ENCODE data around the gene PTPRN2.

Gene PTPRN2

DNA sequence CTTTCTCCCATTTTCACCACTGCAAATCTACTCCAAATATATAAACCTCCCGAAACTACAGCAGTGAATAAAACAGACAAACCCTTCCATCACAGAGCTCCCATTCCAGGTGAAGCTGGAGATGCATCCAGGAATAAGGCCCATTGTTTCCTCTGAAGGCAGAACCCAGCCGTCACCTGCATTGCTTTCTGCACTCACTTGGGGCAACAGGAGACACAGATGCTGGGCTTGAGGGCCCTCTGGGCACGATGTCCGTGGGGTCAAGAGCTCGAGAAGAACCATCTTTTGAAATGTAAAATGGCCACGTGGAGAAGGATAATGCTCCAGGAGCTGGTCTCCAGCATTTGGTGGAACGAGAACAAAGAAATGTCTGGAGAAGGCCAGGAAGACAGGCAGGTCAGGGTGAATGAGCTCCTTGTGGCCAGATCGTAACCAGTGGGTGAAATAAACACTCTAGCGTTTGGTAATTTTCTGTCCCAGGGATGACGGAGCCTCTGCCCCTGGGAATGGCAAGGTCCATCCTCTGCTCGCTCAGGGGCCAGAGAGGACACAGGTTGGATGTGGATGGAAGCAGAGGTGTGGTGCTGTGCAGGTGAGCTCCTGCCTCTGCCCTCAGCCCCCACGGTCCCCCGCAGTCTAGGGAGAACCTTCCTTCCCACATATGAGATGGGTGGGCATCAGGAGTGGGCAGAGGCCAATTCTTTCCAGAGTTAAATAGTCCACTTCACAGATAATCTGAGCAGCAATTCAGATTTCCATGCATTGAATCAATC, 694.7 kb downstream of the PTPRN2 start:
- H3K4me1 ChIP-seq (ENCODE audit: insufficient read depth, low read length), result no peaks in the 10 kb centered on the region
- H3K9ac ChIP-seq (ENCODE audit: low read depth, low read length), result no peak overlapping the region
- no peaks in the 10 kb centered on the region; the same call in 1 of the 2 replicates for H3K9me3 ChIP-seq (ENCODE audit: control insufficient read depth, insufficient read depth, low read length)
- no peaks in the 10 kb centered on the region for H3K36me3 ChIP-seq (ENCODE audit: insufficient read depth, low read length)

DNA sequence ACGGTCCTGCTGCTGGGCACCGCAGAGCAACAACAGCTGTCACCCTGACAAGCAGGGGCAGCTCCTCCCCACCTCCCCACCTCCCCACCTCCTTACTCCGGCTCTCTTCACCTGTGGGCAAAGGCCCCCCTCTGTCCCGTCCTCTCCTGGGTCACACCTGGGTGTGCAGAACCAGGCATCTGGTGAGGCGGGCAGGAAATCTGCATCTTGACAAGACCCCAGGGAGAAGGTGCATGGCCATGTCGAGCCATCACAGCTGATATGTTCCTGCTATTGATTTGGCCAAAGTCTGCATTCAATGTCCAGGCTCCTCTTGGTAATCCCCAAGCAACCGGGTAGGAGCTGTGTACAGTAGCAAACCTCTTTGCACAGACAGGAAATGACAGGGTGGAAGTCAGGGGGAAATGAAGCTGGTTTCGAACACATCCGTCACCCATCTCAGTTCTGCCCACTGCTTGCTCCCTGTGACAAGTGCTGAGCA, 696.7 kb downstream of the PTPRN2 start:
- Histone ChIP-seq H3K4me1 (ENCODE audit: insufficient read depth, low read length) (no peaks in the 10 kb centered on the region), H3K36me3 (ENCODE audit: insufficient read depth, low read length) (no peaks in the 10 kb centered on the region), H3K9me3 (ENCODE audit: control insufficient read depth, insufficient read depth, low read length) (no peaks in the 10 kb centered on the region; the same call in 1 of the 2 replicates), H3K9ac (ENCODE audit: low read depth, low read length) (no peak overlapping the region)

DNA sequence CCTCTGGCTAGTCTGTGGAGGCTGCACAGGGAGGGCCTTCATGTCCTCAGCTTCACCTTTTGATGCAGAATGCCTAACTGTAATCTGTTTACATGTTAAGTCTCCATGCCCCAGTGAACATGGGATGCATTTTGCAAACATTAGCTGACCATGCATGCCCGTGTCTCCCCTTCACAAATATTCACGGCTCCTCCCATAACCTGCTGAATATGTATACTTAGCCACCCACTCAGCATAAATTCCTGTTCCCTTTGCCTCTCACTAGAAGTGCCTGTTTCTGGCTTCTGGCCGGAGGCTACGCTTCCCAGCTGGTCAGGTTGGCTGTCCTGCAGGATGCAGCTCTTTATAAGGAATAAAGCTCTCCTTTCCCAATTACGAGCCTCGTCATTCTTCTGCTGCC, 698.1 kb downstream of the PTPRN2 start:
- Histone ChIP-seq H3K36me3 (ENCODE audit: insufficient read depth, low read length) (no peaks in the 10 kb centered on the region), H3K9me3 (ENCODE audit: control insufficient read depth, insufficient read depth, low read length) (no peaks in the 10 kb centered on the region; the same call in 1 of the 2 replicates), H3K4me1 (ENCODE audit: insufficient read depth, low read length) (no peaks in the 10 kb centered on the region), H3K9ac (ENCODE audit: low read depth, low read length) (no peak overlapping the region)

DNA sequence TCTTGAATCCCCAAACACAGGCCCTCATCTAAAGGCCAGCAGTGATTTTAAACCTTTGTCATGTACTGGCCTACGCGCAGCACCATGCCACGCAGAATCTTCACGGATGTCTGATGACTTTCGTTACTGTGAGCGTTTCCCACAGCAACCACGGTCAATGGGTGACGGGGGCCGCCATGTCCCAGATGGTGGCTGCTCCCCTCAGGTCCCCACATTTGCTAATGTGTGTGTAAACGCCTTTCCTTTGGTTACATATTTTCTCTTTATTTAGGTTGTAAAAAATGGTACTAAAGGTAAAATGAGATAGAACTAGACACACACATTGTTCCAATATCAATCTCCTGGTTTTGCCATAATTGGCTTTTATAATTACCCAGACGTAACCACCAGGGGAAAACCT, 699.0 kb downstream of the PTPRN2 start:
- no peak overlapping the region for H3K9ac ChIP-seq (ENCODE audit: low read depth, low read length)
- H3K4me1 ChIP-seq (ENCODE audit: insufficient read depth, low read length), result no peaks in the 10 kb centered on the region
- H3K36me3 ChIP-seq (ENCODE audit: insufficient read depth, low read length), result no peaks in the 10 kb centered on the region
- peaks cover 4% of the 10 kb centered on the region for H3K9me3 ChIP-seq (ENCODE audit: control insufficient read depth, insufficient read depth, low read length)

DNA sequence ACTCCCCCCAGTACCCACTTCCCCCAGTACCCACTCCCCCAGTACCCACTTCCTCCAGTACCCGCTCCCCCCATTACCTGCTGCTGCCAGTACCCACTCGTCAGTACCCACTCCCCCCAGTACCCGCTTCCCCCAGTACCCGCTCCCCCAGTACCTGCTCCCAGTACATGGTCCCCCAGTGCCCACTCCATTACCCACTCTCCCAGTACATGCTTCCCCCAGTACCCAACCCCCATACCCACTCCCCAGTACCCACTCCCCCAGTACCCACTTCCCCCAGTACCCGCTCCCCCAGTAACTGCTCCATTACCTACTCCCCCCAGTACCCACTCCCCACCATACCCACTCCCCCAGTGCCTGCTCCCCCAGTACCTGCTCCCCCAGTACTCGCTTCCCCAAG, 700.2 kb downstream of the PTPRN2 start:
- H3K36me3 ChIP-seq (ENCODE audit: insufficient read depth, low read length), result no peaks in the 10 kb centered on the region
- H3K9me3 ChIP-seq (ENCODE audit: control insufficient read depth, insufficient read depth, low read length), result peaks cover 8% of the 10 kb centered on the region

DNA sequence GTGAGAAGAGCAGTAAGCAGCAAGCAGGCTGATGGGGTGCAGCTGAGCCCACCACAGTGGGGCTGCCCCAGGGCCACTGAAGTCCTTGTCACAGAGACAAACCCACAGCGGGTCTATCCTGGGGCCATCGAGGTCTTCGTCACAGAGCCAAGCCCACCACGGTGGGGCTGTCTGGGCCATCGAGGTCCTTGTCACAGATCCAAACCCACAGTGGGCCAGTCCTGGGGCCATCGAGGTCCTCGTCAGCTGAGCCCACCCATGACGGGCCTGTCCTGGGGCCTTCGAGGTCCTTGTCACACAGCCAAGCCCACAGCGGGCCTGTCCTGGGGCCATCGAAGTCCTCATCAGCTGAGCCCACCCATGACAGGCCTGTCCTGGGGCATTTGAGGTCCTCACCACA, 700.9 kb downstream of the PTPRN2 start:
- H3K9ac ChIP-seq (ENCODE audit: low read depth, low read length), result no peak overlapping the region
- H3K9me3 ChIP-seq (ENCODE audit: control insufficient read depth, insufficient read depth, low read length), result peaks cover 8% of the 10 kb centered on the region
- H3K36me3 ChIP-seq (ENCODE audit: insufficient read depth, low read length), result no peaks in the 10 kb centered on the region
- H3K4me1 ChIP-seq (ENCODE audit: insufficient read depth, low read length), result no peaks in the 10 kb centered on the region

More for the DNA sequence above, 700.2 kb downstream of the PTPRN2 start:
- Histone ChIP-seq H3K9ac (ENCODE audit: low read depth, low read length) (no peak overlapping the region), H3K4me1 (ENCODE audit: insufficient read depth, low read length) (no peaks in the 10 kb centered on the region)

DNA sequence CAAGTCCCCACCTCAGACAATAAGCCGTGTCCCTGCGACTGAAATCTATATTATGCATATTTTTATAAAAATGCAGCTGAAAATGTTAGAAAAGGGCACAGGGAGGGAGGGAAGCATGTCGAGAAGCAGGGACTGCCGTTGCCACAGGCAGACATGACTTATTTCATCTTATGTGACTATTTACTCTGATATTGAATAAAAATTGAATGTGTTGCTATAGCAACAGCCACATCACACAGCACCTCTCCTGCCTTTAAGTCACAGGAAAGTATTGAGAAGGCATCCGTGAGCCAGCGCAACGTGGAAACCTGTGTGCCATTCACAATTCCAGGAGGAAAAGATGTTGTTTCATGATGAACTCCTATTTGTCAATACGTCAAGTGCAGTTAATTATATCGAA, 701.4 kb downstream of the PTPRN2 start:
- Histone ChIP-seq H3K4me1 (ENCODE audit: insufficient read depth, low read length) (no peaks in the 10 kb centered on the region), H3K36me3 (ENCODE audit: insufficient read depth, low read length) (no peaks in the 10 kb centered on the region), H3K9me3 (ENCODE audit: control insufficient read depth, insufficient read depth, low read length) (peaks cover 8% of the 10 kb centered on the region), H3K9ac (ENCODE audit: low read depth, low read length) (no peak overlapping the region)

DNA sequence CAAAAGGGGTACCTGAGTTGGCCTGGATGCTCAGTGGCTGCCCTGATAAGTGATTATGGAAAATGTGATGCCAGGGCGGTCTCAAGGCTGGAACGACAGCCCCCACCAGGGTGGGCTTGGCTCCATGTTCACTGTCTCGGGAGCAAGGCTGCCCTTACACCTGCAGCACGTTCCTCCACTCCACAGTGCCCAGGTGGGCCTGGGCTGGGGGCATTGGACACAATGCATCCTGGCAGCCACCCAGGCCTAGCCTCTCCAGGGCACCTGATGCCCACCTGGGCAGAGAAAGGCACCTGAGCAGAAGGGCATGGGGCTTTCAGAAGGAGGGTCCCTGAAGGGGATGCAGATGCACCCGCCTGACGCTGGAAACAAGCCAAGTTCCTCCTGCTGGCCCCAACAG, 702.5 kb downstream of the PTPRN2 start:
- H3K9ac ChIP-seq (ENCODE audit: low read depth, low read length), result no peak overlapping the region
- no peaks in the 10 kb centered on the region for H3K4me1 ChIP-seq (ENCODE audit: insufficient read depth, low read length)
- H3K36me3 ChIP-seq (ENCODE audit: insufficient read depth, low read length), result no peaks in the 10 kb centered on the region
- peaks cover 11% of the 10 kb centered on the region for H3K9me3 ChIP-seq (ENCODE audit: control insufficient read depth, insufficient read depth, low read length)

DNA sequence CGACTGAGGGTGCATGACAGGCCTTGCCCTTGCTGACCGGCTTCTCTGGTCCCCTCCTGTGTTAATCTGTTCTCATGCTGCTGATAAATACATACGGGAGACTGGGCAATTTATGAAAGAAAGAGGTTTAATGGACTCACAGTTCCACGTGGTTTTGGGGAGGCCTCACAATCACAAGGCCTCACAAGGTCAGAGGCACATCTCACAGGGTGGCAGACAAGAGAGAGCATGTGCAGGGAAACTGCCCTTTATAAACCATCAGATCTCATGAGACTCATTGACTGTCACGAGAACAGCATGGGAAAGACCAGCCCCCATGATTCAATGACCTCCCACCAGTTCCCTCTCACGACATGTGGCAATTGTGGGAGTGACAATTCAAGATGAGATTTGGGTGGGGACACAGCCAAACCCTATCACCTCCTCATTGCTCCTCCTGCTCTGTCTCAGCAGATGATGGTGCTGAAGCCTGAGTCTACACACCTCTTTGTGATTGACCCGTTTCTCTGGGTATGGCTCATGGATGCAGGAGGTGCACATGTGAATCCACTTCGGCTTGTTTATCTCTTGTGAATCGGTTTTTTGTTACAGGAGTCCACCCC, 703.1 kb downstream of the PTPRN2 start:
- no peaks in the 10 kb centered on the region for H3K4me1 ChIP-seq (ENCODE audit: insufficient read depth, low read length)
- H3K9me3 ChIP-seq (ENCODE audit: control insufficient read depth, insufficient read depth, low read length), result peaks cover 12% of the 10 kb centered on the region
- no peak overlapping the region for H3K9ac ChIP-seq (ENCODE audit: low read depth, low read length)
- no peaks in the 10 kb centered on the region for H3K36me3 ChIP-seq (ENCODE audit: insufficient read depth, low read length)

DNA sequence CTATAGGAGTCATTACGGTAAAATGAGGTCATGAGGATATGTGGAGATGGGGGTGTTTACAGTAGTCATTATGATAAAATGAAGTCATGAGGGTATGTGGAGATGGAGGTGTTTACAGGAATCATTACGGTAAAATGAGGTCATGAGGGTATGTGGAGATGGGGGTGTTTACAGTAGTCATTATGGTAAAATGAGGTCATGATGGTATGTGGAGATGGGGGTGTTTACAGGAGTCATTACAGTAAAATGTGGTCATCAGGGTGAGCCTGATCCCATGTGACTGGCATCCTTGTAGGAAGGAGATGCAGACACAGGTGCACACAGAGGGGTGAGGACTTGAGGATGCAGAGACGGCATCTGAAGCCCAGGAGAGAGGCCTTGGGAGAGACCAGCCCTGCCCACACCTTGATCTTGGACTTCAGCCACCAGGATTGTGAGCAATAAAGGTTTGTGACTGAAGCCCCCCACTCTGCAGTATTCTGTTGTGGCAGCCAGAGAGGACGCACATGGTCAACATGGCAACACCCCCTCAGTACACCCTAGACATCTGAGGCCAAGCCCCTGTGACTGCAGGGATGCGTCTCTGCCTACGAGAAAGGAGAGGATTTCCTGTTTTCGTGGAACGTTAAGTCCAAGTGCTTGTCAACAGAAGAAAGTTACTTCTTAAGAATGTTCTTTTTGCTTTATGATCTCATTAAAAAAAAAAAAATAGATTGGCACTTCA, 706.4 kb downstream of the PTPRN2 start:
- H3K9ac ChIP-seq (ENCODE audit: low read depth, low read length), result no peak overlapping the region
- no peaks in the 10 kb centered on the region for H3K36me3 ChIP-seq (ENCODE audit: insufficient read depth, low read length)
- peaks cover 15% of the 10 kb centered on the region; the same call in 1 of the 2 replicates for H3K9me3 ChIP-seq (ENCODE audit: control insufficient read depth, insufficient read depth, low read length)
- H3K4me1 ChIP-seq (ENCODE audit: insufficient read depth, low read length), result no peaks in the 10 kb centered on the region

DNA sequence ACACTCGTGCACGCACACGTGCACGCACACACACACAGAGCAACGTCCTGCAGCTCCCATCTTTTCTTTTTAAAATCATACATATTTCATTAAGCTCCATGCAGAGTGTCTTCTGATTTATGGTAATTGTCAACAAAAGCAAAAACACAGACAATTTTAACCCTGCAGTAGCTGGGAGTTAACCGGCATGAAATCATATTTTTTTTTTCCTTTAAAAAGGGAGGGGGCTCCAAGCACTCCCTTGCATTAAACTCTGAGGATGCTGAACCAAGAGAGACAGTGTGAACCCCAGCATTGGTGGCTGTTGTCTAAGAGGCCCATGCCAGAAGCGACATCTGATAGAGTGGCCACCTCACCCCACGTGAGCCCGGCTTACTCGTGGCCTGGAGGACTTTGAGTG, 708.2 kb downstream of the PTPRN2 start:
- Histone ChIP-seq H3K9ac (ENCODE audit: low read depth, low read length) (no peak overlapping the region), H3K36me3 (ENCODE audit: insufficient read depth, low read length) (no peaks in the 10 kb centered on the region), H3K4me1 (ENCODE audit: insufficient read depth, low read length) (no peaks in the 10 kb centered on the region), H3K9me3 (ENCODE audit: control insufficient read depth, insufficient read depth, low read length) (peaks cover 15% of the 10 kb centered on the region; the same call in 1 of the 2 replicates)

DNA sequence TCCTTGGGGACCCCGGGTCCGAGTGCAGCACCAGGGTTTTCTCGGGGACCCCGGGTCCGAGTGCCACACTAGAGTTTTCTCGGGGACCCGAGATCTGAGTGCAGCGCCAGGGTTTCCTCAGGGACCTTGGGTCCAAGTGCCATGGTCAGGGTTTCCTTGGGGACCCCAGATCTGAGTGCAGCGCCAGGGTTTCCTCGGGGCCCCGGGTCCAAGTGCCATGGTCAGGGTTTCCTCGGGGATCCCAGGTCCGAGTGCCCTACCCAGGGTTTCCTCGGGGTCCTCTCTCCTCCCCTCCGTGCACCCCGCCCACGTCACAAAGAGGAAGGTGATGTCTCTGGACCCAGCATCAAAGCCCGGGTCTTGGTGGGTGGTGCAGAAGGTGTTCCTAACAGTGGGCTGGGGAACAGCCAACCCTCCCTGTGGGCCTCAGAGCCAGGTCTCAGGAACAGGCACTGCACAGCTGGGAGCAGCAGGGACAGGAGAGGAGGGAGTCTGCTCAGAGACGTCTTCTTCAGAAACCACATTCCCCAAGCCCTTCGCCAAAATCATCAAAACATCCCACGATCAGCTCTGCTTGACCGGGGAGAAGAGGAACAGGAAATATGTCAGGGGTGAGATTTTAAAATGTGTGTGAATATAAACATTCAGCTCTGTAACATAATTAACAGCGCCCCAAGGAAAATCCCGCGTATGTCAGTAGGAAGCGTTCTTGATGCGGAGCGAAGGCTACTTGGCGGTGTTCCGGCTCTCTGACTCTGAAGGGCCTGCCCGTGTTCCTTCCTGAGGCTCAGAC, 710.1 kb downstream of the PTPRN2 start:
- peaks cover 8% of the 10 kb centered on the region; the same call in 1 of the 2 replicates for H3K9me3 ChIP-seq (ENCODE audit: control insufficient read depth, insufficient read depth, low read length)
- no peaks in the 10 kb centered on the region for H3K36me3 ChIP-seq (ENCODE audit: insufficient read depth, low read length)
- no peaks in the 10 kb centered on the region for H3K4me1 ChIP-seq (ENCODE audit: insufficient read depth, low read length)
- no peak overlapping the region for H3K9ac ChIP-seq (ENCODE audit: low read depth, low read length)

DNA sequence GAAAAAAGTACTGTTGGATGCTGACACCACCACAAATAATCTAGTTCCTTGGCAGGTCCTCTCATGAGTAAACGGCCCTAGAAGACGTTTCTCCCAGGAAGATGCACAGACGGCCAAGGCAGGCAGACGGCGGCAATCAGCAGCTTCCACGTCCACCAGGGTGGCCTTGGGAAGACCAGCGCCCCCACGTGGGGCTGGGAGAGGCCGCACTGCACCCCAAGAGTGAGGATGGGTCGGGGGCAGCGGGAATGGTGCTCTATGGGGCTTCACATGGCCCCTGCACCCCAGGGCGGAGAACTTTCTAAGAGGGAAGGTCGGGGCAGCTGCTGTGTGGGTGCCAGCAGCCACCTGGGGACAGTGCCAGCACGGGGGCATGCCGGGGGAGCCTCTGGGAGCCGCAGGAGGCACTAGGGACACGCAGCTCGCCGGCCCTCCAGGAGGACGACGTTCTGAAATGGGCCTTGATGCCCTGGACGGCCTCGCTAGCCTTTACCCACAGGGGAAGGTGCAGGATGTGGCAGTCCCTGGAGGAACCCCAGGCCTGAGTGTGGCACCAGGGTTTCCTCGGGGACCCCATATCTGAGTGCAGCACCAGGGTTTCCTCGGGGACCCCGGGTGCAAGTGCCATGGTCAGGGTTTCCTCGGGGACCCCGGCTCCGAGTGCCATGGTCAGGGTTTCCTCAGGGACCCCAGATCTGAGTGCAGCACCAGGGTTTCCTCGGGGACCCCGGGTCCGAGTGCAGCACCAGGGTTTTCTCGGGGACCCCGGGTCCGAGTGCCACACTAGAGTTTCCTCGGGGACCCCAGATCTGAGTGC, 710.9 kb downstream of the PTPRN2 start:
- Histone ChIP-seq H3K4me1 (ENCODE audit: insufficient read depth, low read length) (no peaks in the 10 kb centered on the region), H3K36me3 (ENCODE audit: insufficient read depth, low read length) (no peaks in the 10 kb centered on the region), H3K9me3 (ENCODE audit: control insufficient read depth, insufficient read depth, low read length) (peaks cover 8% of the 10 kb centered on the region; the same call in 1 of the 2 replicates), H3K9ac (ENCODE audit: low read depth, low read length) (no peak overlapping the region)

All from ES-I3 (cell line).